ENCODE data around the gene FLAD1.

The FLAD1 gene

GRCh38 chr1:155008015-155008941, 25.1 kb downstream of the FLAD1 start:
- no peak for DNase-seq (ENCODE audit: extremely low read depth, low read depth)
- H3K4me3 ChIP-seq (replicated peaks; ENCODE audit: low read depth, low read length) = no peak overlapping the region
- no peak for TF ChIP-seq CTCF (IDR thresholded peaks at IDR 0.05; ENCODE audit: low read depth, low read length, missing control alignments)

GRCh38 chr1:155009221-155009711, 26.1 kb downstream of the FLAD1 start:
- no peak overlapping the region for H3K4me3 ChIP-seq (replicated peaks; ENCODE audit: low read depth, low read length)
- TF ChIP-seq CTCF (IDR thresholded peaks at IDR 0.05; ENCODE audit: low read depth, low read length, missing control alignments) = no peak
- no peak for DNase-seq (ENCODE audit: extremely low read depth, low read depth)

GRCh38 chr1:155009742-155010141, 26.6 kb downstream of the FLAD1 start:
- TF ChIP-seq CTCF (IDR thresholded peaks at IDR 0.05; ENCODE audit: low read depth, low read length, missing control alignments) = no peak
- no peak for DNase-seq (ENCODE audit: extremely low read depth, low read depth)
- H3K4me3 ChIP-seq (replicated peaks; ENCODE audit: low read depth, low read length) = no peak overlapping the region

GRCh38 chr1:155010211-155010918, 27.2 kb downstream of the FLAD1 start:
- DNase-seq (ENCODE audit: extremely low read depth, low read depth) = no peak
- no peak overlapping the region for H3K4me3 ChIP-seq (replicated peaks; ENCODE audit: low read depth, low read length)
- no peak for TF ChIP-seq CTCF (IDR thresholded peaks at IDR 0.05; ENCODE audit: low read depth, low read length, missing control alignments)

GRCh38 chr1:155011004-155011416, 27.9 kb downstream of the FLAD1 start:
- DNase-seq (ENCODE audit: extremely low read depth, low read depth) = no peak
- TF ChIP-seq CTCF (IDR thresholded peaks at IDR 0.05; ENCODE audit: low read depth, low read length, missing control alignments) = no peak
- no peak overlapping the region for H3K4me3 ChIP-seq (replicated peaks; ENCODE audit: low read depth, low read length)

GRCh38 chr1:155011437-155012025, 28.4 kb downstream of the FLAD1 start:
- no peak for TF ChIP-seq CTCF (IDR thresholded peaks at IDR 0.05; ENCODE audit: low read depth, low read length, missing control alignments)
- no peak for DNase-seq (ENCODE audit: extremely low read depth, low read depth)
- no peak overlapping the region for H3K4me3 ChIP-seq (replicated peaks; ENCODE audit: low read depth, low read length)

All from HFF-Myc (cell line).